Keratinocyte (primary cell): ENCODE results near the gene TMEM240.

Source experiments
- EZH2 ChIP-seq: IDR thresholded peaks from one replicate; pipeline ENCODE4 v1.6.1; 2012; ENCODE audit warnings: inconsistent platforms, mild to moderate bottlenecking, low read length, moderate library complexity
- TF ChIP-seq, protein P1 (sequence below), 3 experiments: IDR thresholded peaks in 1 of 3; conservative IDR thresholded peaks in 1 of 3; optimal IDR thresholded peaks in 1 of 3; 2 replicates in 2 of 3; 3 replicates in 1 of 3; pipeline versions ENCODE3 to v1.5.1; 2011; ENCODE audit warnings: low read length in 3 of 3, mild to moderate bottlenecking in 3 of 3, moderate library complexity in 2 of 3, control low read depth in 1 of 3, inconsistent platforms in 1 of 3; ENCODE audit not compliant: insufficient read depth in 2 of 3; ENCODE audit errors: extremely low read depth in 1 of 3

DNA sequence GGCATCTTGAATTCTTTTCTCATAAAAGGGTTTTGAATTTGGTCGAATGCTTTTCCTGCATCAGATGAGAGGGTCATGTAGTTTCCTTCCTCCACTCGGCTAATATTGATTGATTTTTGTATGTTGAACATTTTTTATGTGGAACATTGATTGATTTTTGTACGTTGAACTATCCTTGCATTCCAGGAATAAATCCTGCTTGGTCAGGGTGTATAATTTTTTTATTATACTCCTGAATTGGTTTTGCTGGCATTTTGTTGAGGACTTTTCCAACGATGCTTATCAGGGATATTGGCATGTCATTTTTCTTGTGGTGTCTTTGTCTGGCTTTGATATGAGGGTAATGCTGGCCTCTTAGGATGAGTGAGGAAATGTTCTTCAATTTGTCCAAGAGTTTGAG lies 8.5 kb downstream of the TMEM240 start:
- TF ChIP-seq, protein P1, sequence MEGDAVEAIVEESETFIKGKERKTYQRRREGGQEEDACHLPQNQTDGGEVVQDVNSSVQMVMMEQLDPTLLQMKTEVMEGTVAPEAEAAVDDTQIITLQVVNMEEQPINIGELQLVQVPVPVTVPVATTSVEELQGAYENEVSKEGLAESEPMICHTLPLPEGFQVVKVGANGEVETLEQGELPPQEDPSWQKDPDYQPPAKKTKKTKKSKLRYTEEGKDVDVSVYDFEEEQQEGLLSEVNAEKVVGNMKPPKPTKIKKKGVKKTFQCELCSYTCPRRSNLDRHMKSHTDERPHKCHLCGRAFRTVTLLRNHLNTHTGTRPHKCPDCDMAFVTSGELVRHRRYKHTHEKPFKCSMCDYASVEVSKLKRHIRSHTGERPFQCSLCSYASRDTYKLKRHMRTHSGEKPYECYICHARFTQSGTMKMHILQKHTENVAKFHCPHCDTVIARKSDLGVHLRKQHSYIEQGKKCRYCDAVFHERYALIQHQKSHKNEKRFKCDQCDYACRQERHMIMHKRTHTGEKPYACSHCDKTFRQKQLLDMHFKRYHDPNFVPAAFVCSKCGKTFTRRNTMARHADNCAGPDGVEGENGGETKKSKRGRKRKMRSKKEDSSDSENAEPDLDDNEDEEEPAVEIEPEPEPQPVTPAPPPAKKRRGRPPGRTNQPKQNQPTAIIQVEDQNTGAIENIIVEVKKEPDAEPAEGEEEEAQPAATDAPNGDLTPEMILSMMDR (optimal IDR thresholded peaks at IDR 0.05 in 1 of 3, IDR thresholded peaks at IDR 0.05 in 1 of 3, conservative IDR thresholded peaks at IDR 0.05 in 1 of 3; ENCODE audit: extremely low read depth in 1 of 3, insufficient read depth in 2 of 3, low read length in 3 of 3), result no peak
- TF ChIP-seq EZH2, result no peak
